Immature natural killer cell (primary cell): ENCODE measurements around the gene ITIH6. TPM values are rescaled to one million over a fixed set of nuclear protein-coding genes. Genes with fewer than 3 reads are reported as not detected.

Source experiments
- DNase-seq, 3 donors: peaks; one replicate each; pipeline ENCODE4 v3.0.0; 2022; ENCODE audit warnings: mixed read lengths in 1 of 3
- H3K27ac Mint-ChIP-seq, 6 donors: one replicate each; pipeline ENCODE4 v1.8.0; 2020; ENCODE audit warnings: mixed read lengths in 6 of 6, mild to moderate bottlenecking in 5 of 6, inconsistent platforms in 4 of 6, moderate library complexity in 3 of 6
- H3K27me3 Mint-ChIP-seq, 3 donors: one replicate each; pipeline ENCODE4 v1.8.0; 2020 to 2021; ENCODE audit warnings: low read depth in 3 of 3, mild to moderate bottlenecking in 3 of 3, mixed read lengths in 3 of 3, moderate library complexity in 3 of 3, inconsistent platforms in 1 of 3
- H3K36me3 Mint-ChIP-seq, 3 donors: one replicate each; pipeline ENCODE4 v1.8.0; 2020; ENCODE audit warnings: mixed read lengths in 3 of 3, inconsistent platforms in 2 of 3, mild to moderate bottlenecking in 2 of 3
- H3K4me1 Mint-ChIP-seq, 2 donors: one replicate each; pipeline ENCODE4 v1.8.0; 2020; ENCODE audit warnings: inconsistent platforms in 2 of 2, mild to moderate bottlenecking in 2 of 2, mixed read lengths in 2 of 2, moderate library complexity in 1 of 2
- H3K4me3 Mint-ChIP-seq, 5 donors: one replicate each; pipeline ENCODE4 v1.8.0; 2020; ENCODE audit warnings: mild to moderate bottlenecking in 5 of 5, mixed read lengths in 5 of 5, inconsistent platforms in 3 of 5, moderate library complexity in 3 of 5
- H3K9me3 Mint-ChIP-seq, 6 donors: one replicate each; pipeline ENCODE4 v1.8.0; 2020; ENCODE audit warnings: mild to moderate bottlenecking in 6 of 6, mixed read lengths in 6 of 6, inconsistent platforms in 4 of 6, moderate library complexity in 3 of 6
- polyA plus RNA-seq, 3 donors: library from polyadenylated mRNA; unstranded; fragments of 300-500 nt; fragmentation: Illumina TruSeq; gene quantifications; one replicate each; pipeline ENCODE4 v1.2.3, GENCODE V29; 2021

ITIH6 gene
- polyA plus RNA-seq, 3 donors from 2014 or later: not detected

DNA sequence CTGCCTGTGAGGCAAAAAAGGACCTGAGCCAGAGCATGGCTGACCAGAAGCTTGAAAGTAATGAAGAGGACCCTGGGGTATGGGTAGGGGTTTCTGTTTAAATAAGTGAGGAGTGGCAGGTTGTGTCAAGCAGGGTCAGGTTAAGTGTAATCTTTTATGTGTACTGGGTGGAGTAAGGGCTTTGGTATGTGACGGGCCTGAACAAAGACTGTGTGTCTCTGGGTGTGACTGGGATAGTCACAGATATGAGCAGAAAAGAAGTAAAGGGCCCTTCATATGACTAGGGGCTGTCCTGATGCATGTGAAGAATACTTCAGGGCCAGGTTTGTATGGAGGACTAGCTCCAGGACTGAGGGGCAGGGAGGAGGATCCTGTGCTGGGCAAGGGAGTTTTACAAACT lies 82.4 kb downstream of the ITIH6 start:
- peaks cover 4 to 11% (median 5%) of the 10 kb centered on the region in 3 donors for H3K27me3 Mint-ChIP-seq
- H3K4me3 Mint-ChIP-seq: no peak overlapping the region

DNA sequence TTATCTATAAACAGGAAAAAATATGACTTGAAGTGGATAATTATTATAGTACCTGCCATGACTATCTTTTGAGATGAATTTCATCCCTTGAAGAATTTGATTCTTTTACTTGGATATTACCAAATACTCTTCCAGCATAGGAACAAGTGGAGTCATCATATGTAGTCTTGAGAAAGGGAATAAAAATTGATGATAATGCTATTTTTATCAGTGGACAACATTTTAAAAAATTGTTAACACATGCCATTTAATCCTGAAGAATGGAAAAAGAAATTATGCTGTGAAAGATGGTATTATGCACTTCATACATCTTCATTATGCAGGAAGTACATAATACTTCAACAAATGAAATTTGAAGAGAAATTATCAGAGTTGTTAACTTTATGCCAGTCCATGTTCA lies 83.6 kb downstream of the ITIH6 start:
- DNase-seq: no peak
- peaks cover 3 to 8% (median 4%) of the 10 kb centered on the region in 3 donors for H3K27me3 Mint-ChIP-seq
- H3K4me3 Mint-ChIP-seq: no peak overlapping the region
- H3K9me3 Mint-ChIP-seq: no peaks in the 10 kb centered on the region
- no peak overlapping the region for H3K27ac Mint-ChIP-seq
- H3K4me1 Mint-ChIP-seq: no peaks in the 10 kb centered on the region
- no peaks in the 10 kb centered on the region for H3K36me3 Mint-ChIP-seq

More for the DNA sequence above, 82.4 kb downstream of the ITIH6 start:
- H3K27ac Mint-ChIP-seq: no peak overlapping the region
- H3K36me3 Mint-ChIP-seq: no peaks in the 10 kb centered on the region
- DNase-seq: no peak
- no peaks in the 10 kb centered on the region for H3K4me1 Mint-ChIP-seq
- H3K9me3 Mint-ChIP-seq: no peaks in the 10 kb centered on the region

DNA sequence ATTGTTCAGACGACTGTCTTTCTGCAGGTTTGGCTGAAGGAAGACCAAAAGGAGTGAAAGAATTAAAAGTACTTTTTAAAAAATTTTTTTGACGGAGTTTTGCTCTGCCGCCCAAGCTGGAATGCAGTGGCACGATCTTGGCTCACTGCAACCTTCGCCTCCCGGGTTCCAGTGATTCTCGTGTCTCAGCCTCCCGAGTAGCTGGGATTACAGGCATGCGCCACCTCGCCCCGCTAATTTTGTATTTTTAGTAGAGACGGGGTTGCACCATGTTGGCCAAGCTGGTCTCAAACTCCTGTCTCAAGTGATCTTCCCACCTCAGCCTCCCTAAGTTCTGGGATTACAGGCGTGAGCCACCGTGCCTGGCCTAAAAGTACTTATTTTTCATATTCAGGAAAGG lies 86.3 kb downstream of the ITIH6 start:
- no peak for DNase-seq
- H3K4me1 Mint-ChIP-seq: no peaks in the 10 kb centered on the region
- no peaks in the 10 kb centered on the region for H3K9me3 Mint-ChIP-seq
- no peaks in the 10 kb centered on the region for H3K36me3 Mint-ChIP-seq
- peaks cover 2 to 6% (median 4%) of the 10 kb centered on the region in 3 donors for H3K27me3 Mint-ChIP-seq
- H3K27ac Mint-ChIP-seq: no peak overlapping the region
- H3K4me3 Mint-ChIP-seq: no peak overlapping the region

DNA sequence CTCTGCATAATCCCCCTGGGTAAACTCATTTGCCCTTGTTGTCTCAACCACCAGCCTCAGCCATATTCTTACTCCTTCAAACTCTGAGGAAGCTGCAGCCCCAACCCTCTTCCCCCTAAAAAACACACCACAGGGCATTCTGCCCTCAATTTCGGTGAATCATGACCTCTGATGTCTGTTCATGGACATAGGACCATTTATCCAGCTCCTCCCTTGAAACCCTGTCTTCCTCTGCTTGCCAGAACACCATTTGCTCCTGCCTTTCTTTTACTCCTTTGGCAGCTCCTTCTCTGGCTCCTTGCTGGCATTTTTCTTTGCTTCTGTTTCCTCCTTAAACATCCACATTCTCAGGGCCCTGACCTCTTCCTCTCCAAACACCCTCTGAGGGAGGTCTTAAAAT lies 87.1 kb downstream of the ITIH6 start:
- H3K27ac Mint-ChIP-seq: no peak overlapping the region
- no peak overlapping the region for H3K4me3 Mint-ChIP-seq
- H3K36me3 Mint-ChIP-seq: no peaks in the 10 kb centered on the region
- DNase-seq: no peak
- H3K9me3 Mint-ChIP-seq: no peaks in the 10 kb centered on the region
- peaks cover 2 to 7% (median 6%) of the 10 kb centered on the region in 3 donors for H3K27me3 Mint-ChIP-seq
- no peaks in the 10 kb centered on the region for H3K4me1 Mint-ChIP-seq

GRCh38 chrX:54708404-54708803 lies 89.7 kb downstream of the ITIH6 start:
- no peak overlapping the region for H3K27ac Mint-ChIP-seq
- peaks cover 2 to 8% (median 4%) of the 10 kb centered on the region in 3 donors for H3K27me3 Mint-ChIP-seq
- H3K4me3 Mint-ChIP-seq: no peak overlapping the region
- H3K36me3 Mint-ChIP-seq: no peaks in the 10 kb centered on the region
- DNase-seq: no peak
- no peaks in the 10 kb centered on the region for H3K4me1 Mint-ChIP-seq
- no peaks in the 10 kb centered on the region for H3K9me3 Mint-ChIP-seq

Other genes starting within 250 kb of the ITIH6 start
- gene MAGED2, start 9.5 kb upstream of the ITIH6 start, polyA plus RNA-seq: 100 to 1,000 TPM; 108 to 157 (median 147) TPM
- gene TRO, start 122.6 kb upstream of the ITIH6 start, polyA plus RNA-seq: 1 to 10 TPM in 2 of 3 donors, not detected in 1; 1.3 to 2.4 TPM
- under 1 TPM in 2 of 3 donors, not detected in 1; 0.28 to 0.41 TPM for gene PFKFB1, start 195.9 kb upstream of the ITIH6 start, polyA plus RNA-seq
- 10 to 100 TPM; 16.6 to 32.2 (median 27.4) TPM for gene APEX2, start 202.1 kb upstream of the ITIH6 start, polyA plus RNA-seq
- 1 to 10 TPM in 1 of 3 donors, under 1 TPM in 2; 0.17 to 8.6 (median 0.82) TPM for gene ALAS2, start 232.7 kb upstream of the ITIH6 start, polyA plus RNA-seq